ENCODE data around the gene NEK11.

NEK11 gene

DNA sequence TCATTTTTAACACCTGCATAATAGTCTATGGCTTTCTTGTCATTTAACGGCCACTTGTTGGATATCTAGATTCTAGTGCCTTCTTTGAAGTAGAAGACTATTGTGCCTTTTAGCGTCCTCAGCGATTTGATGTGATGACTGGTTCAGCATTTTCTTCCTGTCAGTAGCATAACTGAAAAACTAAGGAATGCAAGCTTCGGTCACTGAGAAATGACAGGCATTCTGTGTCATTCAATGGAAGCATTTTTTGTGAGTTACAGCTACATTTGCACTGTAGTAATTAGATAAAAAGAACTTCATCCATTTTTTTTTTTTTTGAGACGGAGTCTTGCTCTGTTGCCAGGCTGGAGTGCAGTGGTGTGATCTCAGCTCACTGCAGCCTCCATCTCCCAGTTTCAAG, 10.3 kb downstream of the NEK11 start:
- in situ Hi-C loops (cut with MboI; ENCODE audit: low sequenced_read_pairs): loop anchor here (25.0 kb wide), 1 partner anchor 1000 kb away; the partner anchor contains the start of gene CPNE4

DNA sequence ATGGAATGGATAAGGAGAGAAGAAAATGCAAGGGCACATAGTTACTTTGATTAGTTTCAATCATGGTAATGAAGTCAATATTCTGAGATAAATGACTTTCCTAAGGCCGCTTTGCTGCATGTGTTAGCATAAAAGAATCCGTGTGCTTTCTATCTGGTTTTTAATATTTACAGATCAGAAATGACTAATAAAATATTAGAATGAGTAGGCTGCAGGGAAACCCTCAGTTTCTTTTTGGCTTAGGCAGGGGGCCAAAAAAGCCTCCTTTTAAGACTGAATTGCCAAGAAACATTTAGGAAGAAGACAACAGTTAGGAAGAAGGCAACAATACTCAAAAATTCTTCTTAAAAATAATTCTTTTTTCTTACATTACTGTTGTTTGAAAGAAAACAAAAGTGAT, 11.6 kb downstream of the NEK11 start:
- in situ Hi-C loops (cut with MboI; ENCODE audit: low sequenced_read_pairs): loop anchor here (25.0 kb wide), 1 partner anchor 999 kb away; the partner anchor contains the start of gene CPNE4

DNA sequence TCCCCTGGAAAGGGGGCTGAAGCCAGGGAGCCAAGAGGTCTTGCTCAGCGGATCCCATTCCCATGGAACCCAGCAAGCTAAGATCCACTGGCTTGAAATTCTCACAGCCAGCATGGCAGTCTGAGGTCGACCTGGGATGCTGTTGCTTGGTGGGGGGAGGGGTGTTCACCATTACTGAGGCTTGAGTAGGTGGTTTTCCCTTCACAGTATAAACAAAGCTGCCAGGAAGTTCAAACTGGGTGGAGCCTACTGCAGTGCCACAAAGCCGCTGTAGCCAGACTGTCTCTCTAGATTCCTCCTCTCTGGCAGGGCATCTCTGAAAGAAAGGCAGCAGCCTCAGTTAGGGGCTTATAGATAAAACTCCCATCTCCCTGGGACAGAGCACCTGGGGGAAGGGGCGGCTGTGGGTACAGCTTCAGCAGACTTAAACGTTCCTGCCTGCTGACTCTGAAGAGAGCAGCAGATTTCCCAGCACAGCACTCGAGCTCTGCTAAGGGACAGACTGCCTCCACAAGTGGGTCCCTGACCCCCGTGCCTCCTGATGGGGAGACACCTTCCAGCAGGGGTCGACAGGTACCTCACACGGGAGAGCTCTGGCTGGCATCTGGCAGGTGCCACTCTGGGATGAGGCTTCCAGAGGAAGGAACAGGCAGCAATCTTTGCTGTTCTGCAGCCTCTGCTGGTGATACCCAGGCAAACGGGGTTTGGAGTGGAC, 15.8 kb downstream of the NEK11 start:
- in situ Hi-C loops (cut with MboI; ENCODE audit: low sequenced_read_pairs): loop anchor here (25.0 kb wide), 1 partner anchor 995 kb away; the partner anchor contains the start of gene CPNE4

DNA sequence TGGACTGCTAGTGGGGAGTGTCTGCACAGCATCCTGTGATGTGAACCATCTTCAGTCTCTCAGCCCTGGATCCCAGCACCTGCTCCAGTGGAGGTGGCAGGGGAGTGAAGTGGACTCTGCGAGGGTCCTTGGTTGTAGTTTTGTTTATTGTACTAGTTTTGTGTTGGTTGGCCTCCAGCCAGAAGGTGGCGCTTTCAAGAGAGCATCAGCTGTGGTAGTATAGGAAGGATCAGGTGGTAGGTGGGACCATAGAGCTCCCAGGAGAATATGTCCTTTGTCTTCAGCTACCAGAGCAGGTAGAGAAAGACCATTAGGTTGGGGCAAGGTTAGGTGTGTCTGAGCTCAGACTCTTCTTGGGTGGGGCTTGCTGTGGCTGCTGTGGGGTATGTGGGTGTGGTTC, 20.9 kb downstream of the NEK11 start:
- in situ Hi-C loops (cut with MboI; ENCODE audit: low sequenced_read_pairs): loop anchor here (25.0 kb wide), 1 partner anchor 990 kb away; the partner anchor contains the start of gene CPNE4

DNA sequence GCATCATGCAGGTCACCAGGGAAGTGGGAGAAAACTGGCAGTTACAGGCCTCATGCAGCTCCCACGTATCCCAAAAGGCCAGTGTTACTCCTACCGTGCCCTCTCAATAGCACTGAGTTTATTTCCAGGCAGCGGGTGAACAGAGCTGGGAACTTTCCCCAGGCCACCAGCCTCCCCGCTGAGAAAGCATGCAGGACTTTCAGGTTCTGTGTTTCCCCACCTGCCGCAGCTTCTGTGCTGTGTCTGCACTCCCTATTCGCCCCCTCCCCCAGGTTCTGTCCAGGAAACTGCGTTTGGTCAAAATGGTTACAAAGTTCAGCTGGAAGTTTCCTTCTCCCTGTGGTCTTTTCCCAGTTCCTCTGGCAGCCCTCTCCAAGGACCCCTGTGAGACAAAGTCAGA, 21.4 kb downstream of the NEK11 start:
- in situ Hi-C loops (cut with MboI; ENCODE audit: low sequenced_read_pairs): loop anchor here (25.0 kb wide), 1 partner anchor 989 kb away; the partner anchor contains the start of gene CPNE4

DNA sequence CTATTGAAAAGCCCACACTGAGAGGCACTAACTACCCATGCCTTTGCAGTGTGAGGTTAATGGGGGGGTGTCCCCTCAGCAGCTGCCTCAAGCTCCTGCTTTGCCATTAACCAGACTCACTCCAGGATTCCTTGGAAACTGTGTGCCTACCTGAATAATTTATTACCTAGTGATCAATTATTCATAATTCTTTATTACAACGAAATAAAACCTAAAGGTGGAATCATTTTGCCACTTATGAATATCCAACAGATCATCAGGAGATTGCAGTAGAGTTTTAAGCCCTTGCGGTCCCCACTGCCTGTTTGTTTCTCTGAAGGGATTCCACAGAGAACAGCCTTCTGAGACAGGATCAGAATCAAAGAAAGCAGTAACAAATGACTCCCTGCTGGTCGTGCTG, 23.3 kb downstream of the NEK11 start:
- in situ Hi-C loops (cut with MboI; ENCODE audit: low sequenced_read_pairs): no loop called here

DNA sequence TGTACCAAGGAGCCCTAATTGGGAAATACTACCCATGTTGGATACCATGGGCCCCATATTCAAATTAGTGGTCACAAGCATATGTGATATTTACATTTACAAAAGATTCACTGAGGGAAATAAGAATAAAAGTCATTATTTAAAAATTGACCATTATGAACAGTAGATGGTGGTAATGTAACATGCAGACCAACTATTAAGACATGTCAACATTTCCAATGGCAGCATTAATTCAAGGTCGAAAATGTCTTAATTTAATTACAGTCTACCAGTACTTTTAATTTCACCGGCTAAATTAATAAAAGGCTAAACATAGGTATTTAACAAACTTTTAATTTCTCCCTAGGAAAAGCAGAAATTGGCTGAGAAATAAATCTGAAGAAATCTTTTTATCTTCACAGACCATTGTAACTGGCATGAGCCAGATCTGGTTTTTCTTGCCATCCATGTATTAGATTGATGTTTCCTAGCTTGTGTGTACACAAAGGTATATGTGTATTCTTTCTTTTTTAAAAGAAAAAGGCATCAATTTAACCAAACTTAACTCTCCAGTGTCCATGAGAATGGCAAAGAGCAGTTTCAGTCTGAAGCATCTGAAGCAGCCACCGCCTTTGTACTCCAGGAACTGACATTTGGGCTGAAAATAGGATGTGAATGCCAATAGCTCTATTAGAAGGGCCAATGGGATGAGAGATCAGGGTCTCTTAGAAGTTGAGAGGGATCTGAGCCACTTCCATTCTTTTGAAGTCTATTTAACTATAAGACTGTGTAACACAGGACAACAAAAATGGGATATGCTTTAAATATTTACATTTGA, 26.6 kb downstream of the NEK11 start:
- in situ Hi-C loops (cut with MboI; ENCODE audit: low sequenced_read_pairs): no loop called here

DNA sequence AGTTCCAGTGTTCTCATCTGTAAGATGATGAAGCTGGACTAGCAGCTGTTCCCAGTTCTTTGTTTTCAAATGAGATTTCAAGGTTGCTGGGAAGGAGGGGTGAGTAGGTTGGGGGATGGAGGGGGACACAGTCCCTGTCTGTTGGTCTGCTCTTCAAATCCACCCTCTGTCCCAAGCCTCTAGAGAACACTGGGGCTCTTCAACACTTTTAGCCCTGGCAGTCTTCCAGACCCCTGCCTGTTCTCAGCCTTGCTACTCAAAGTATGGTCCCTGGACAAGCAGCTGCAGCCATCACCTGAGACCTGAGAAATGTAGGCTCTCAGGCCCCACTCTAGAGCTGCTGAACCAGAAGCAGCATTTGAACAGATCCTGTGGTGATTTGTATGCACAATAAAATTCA, 41.3 kb downstream of the NEK11 start:
- in situ Hi-C loops (cut with MboI; ENCODE audit: low sequenced_read_pairs): no loop called here

DNA sequence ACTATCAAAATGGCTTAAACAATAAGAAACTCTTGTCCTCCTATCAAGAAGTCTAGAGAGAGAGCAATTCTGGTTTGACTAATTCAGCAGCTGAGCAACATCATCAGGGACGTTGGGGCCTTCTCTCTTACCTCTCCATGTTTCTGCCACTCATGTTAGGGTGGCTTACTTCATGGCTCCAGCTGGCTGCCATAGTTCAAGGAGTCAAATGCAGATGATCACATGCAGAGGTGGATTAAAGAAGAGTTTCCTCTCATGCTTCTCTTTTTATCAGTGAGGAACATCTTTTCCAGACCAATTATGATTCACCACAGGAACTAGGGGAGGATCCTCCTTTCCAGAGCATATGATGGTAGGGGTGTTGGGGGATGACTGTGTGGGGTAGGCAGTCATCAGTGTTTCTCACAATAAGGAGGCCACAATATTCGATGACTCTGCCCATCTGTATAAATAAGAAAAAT, 45.5 kb downstream of the NEK11 start:
- in situ Hi-C loops (cut with MboI; ENCODE audit: low sequenced_read_pairs): no loop called here

DNA sequence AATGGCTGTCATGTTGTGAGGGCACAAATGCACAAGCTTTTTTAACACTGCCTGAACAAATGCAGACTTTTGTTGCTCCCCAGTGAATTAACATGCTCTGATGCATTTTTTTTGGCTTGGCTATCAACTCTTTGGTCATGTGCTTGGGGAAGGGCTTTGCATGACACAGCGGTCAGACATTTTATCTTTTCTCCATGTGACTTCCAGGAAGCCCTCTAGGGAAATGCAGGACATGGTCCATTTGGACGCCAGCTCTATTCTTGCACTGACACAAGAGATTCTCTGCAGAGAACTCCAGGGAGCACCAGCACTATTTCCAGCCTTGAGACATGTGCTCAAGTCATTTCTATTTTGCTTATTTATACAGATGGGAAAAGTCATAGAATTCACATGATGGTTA, 46.2 kb downstream of the NEK11 start:
- in situ Hi-C loops (cut with MboI; ENCODE audit: low sequenced_read_pairs): no loop called here

DNA sequence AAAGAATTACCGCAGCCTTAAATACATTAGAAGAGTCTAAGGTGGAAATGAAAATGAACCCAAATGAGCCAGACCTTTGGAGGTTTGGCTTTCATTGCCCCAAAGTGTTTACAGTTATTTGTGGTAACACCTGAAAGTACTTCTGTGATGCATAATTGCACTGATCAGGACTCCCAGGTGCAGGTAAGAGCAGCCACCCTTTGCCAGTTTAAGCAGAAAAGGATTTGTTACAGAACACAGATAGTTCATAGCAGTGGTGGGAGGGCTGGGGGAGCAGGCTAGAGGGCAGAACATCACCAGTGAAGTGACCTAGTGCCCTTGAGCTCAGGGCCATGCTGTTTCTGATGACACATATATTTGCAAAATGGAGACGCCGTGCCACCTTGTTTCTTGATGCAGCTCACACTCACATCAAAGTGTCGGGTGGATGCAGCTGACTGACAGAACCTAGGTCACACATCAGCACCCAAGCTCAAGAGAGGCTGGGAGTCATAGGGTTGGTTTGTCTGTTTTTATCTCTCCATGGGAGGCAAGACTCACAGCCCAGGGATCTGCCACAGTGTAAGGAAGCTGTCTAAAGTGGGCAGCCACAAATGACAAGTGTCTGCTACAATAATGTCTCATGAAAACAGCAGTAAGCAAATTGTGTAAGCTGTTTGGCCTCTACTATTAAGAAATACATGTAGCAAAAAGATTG, 49.1 kb downstream of the NEK11 start:
- in situ Hi-C loops (cut with MboI; ENCODE audit: low sequenced_read_pairs): no loop called here

DNA sequence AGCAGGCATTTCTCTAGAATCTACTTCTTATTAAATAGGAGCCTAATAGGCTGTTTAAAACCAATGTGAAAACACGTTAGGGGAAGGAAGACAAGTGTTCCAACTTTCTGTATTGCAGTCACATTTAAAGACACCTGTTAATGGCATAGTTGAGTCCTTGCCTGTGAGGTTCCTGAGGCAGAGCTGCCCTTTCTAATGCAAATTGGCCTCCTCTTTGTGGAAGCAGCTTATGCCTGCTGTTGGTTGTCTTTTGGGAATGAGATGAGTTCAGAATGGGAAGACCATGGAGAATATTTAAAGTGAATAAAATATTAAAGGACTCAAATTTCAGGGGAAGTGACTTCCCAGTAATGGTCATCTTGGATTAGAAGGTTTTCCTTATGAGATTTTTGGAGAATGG, 51.2 kb downstream of the NEK11 start:
- in situ Hi-C loops (cut with MboI; ENCODE audit: low sequenced_read_pairs): no loop called here

DNA sequence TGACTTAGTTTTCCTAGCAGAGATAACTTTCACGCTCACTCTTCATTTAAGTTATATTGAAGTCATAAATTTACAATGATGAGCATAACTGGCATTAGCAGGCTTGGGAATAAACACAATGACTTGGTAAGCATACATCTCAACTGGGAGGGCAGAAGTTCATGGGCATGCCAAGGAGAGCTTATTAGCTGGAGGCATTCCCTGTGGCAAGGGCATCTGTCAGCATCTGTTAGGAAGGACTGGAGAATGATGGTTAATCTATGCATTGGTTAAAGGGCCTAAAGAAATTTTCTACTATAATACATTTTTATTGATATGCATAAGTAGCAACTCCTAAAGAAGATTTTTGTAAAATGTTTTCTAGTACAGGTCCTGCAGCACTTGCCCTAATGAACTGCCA, 52.4 kb downstream of the NEK11 start:
- in situ Hi-C loops (cut with MboI; ENCODE audit: low sequenced_read_pairs): no loop called here

DNA sequence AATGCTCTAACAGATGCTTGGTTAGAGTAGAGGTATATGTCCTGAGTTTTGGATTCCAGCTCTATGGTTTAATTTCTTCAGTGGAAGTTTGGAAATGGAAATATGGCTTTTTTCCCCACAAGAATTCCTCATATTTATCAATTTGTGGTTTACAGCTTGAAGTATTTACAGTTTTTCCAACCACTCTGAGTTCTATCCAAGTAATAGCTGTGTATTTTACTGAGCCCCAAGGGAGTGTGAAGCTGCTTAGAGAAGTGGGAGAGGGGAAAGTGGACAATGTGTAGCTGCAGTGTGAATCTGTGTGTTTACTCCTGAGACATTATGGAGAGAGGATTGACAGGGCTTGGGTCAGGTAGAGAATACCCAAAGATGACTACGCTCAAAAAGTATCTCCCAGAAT, 54.5 kb downstream of the NEK11 start:
- in situ Hi-C loops (cut with MboI; ENCODE audit: low sequenced_read_pairs): no loop called here

DNA sequence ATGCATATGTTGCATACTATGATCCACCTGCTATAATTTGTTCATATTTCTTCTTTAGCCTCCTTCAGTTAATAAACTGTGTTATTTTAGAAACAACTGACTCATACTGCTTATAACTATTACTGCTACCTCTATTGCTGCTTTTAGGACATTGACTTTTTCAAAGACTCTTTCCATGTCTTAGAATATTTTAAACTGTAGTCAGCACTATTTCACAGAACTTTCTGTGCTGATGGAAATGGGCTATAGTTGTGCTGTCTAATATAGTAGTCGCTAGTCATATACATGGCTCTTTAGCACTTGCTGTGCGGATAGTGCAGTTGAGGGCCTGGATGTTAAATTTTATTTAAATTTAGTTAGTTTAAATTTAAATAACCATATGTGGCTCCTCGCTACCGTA, 55.6 kb downstream of the NEK11 start:
- in situ Hi-C loops (cut with MboI; ENCODE audit: low sequenced_read_pairs): no loop called here

DNA sequence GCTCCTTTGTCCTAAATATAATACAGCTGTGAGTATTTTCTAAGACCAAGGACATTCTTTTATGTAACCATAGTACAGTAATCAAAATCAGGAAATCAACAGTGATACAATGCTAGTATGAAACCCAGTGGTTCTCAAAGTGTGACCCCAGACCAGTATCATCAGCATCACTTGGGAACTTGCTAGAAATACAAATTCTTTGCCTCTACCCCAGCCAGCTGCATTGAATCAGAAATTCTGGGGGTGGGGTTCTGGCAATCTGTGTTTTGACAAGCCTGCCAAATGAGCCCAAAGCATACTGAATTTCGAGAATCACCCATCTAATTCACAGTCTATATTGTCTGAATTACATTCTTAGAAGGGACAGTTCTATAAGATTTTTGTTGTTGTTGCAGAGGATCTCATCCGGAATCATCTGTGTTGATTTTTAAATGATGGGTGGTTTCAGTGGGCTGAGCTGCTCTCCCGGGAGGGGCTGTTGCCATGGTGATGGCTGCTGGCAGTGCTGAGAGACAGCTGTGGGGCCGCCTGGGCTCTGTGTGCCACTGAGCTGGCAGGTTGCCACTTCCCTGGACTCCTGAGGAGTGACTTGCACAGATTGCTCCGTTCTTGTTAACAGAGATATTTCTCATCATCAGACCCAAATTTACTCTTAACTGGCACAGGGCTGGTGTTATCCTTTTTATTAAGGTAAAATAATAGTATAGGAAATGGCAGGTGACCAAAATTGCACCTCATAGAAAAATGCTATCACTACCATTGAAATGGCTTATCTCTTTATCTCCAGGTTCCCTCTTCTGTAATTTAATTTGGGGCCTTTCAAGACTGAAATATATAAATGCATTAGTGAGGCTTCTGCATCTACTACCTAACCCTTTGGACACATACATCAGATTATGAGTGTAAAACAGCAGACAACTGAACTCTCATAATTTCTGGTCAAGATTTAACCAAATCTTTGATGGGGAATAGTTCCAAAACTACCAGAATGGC, 56.5 kb downstream of the NEK11 start:
- in situ Hi-C loops (cut with MboI; ENCODE audit: low sequenced_read_pairs): no loop called here

DNA sequence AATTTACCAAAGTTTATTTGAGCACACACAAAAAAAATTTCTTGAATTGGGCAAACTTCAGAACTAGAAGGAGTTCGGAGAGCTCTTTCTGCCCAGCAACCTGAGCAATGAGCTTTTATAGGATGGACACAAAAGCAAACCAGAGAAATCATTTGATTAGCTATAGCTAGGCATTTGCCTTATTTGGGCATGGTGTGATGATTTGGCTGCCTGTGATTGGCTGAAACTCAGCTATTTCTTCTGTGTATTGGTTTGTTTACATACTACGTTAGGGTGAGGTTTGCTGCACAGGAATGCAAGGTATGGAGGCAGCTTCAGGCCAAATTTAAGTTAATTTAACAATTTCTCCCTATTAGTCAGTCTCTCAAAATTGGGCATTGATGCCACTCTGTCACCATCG, 65.1 kb downstream of the NEK11 start:
- in situ Hi-C loops (cut with MboI; ENCODE audit: low sequenced_read_pairs): no loop called here

DNA sequence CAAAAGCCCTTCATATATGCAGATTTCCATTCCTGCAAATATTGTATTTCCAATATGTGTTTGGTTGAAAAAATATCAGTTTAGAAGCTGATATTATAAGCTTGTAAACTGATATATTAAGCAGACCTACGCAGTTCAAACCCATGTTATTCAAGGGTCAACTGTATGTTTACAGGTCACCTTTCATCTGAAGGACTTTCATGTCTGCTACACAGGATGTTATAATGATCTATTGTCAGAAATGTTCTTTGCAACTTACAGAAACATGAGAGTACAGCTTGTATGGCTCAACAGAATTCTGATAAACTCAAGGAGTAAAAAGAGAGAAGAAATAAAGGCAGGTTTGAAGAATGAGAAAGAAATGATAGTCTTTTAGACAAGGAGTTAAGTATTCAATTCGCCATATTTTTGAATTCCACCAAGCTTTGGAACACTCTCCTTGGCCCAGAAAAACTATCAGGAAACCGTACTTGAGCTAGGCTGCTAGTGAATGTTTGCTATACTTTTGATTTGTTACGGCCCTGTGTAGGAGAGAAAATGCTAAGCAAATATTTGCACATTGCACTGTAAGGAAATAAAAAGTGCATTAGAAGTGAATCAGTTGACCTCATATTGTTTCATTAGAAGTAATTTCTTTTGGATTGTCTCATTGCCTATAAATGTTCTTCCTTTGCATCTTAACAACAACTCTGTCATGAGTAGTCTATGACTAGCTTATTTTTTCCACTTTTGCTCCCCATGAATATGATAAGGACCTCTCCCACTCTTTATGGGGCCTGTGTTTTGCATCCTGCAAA, 81.2 kb downstream of the NEK11 start:
- in situ Hi-C loops (cut with MboI; ENCODE audit: low sequenced_read_pairs): no loop called here

DNA sequence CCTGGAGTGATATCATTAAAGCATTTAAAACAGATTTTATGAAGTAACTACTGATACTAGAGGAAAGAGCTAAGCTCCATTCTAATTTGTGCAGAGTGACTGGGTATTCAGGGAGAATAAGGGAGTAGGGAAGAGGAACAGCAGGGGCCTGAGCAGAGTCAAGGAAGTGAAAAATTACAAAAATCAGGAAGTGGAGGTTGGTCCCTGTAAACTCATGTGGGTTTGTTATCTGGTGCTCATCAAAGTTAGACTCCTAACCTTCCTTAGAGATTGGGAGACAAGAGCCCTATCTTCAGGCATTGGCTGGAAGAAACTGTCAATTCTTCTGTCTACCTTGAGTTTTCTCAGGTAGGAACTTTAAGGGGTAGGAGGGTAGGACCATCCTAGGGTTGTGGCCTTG, 82.5 kb downstream of the NEK11 start:
- in situ Hi-C loops (cut with MboI; ENCODE audit: low sequenced_read_pairs): no loop called here

Data from HL-60/S4 treated with retinoic acid at 250 ng/mL for 4 days and 3 days (cell line).